ENCODE measurements around the gene CFAP46.

CFAP46 gene

GRCh38 chr10:132770061-132771021, 172.0 kb downstream of the CFAP46 start:
- H4K20me1 ChIP-seq (ENCODE audit: insufficient read depth, low read length): 0 out of 2 replicates have a peak, but pooled peaks cover 4% of the 10 kb centered on the region
- peaks cover 14% of the 10 kb centered on the region for H3K9me3 ChIP-seq (ENCODE audit: insufficient read depth, low read length, severe bottlenecking)
- TF ChIP-seq CTCF (IDR thresholded peaks at IDR 0.05; ENCODE audit: borderline replicate concordance, extremely low read depth, low read length, poor library complexity, severe bottlenecking) (no peak), EZH2 (IDR thresholded peaks at IDR 0.05; ENCODE audit: borderline replicate concordance, low read depth, low read length, severe bottlenecking) (no peak)
- no peak overlapping the region for H3K9ac ChIP-seq (ENCODE audit: low read depth, low read length)
- no peak overlapping the region for H3K27ac ChIP-seq (ENCODE audit: low read length)
- no peak overlapping the region for H3K4me2 ChIP-seq (ENCODE audit: insufficient read depth, low read length)
- no peaks in the 10 kb centered on the region for H3K27me3 ChIP-seq (ENCODE audit: insufficient read depth, low read length, poor library complexity)
- H2AFZ ChIP-seq (ENCODE audit: low read depth, low read length): no peak overlapping the region
- H3K4me3 ChIP-seq (ENCODE audit: low read depth in 1 of 2, low read length in 2 of 2): no peak overlapping the region
- peaks cover 50% of the 10 kb centered on the region for H3K36me3 ChIP-seq (ENCODE audit: insufficient read depth, low read length)
- H3K4me1 ChIP-seq (ENCODE audit: insufficient read depth, low read length): no peaks in the 10 kb centered on the region
- DNase-seq (no peak), ATAC-seq (ENCODE audit: insufficient read depth, low read depth) (no peak)
- H3K79me2 ChIP-seq (ENCODE audit: insufficient read depth, low read length): no peaks in the 10 kb centered on the region

GRCh38 chr10:132768346-132769248, 173.8 kb downstream of the CFAP46 start:
- Histone ChIP-seq H3K27me3 (ENCODE audit: insufficient read depth, low read length, poor library complexity) (no peaks in the 10 kb centered on the region), H3K4me3 (ENCODE audit: low read depth in 1 of 2, low read length in 2 of 2) (no peak overlapping the region), H3K4me2 (ENCODE audit: insufficient read depth, low read length) (no peak overlapping the region), H2AFZ (ENCODE audit: low read depth, low read length) (no peak overlapping the region), H4K20me1 (ENCODE audit: insufficient read depth, low read length) (0 out of 2 replicates have a peak, but pooled peaks cover 3% of the 10 kb centered on the region), H3K79me2 (ENCODE audit: insufficient read depth, low read length) (no peaks in the 10 kb centered on the region), H3K27ac (ENCODE audit: low read length) (no peak overlapping the region), H3K4me1 (ENCODE audit: insufficient read depth, low read length) (no peaks in the 10 kb centered on the region), H3K9ac (ENCODE audit: low read depth, low read length) (no peak overlapping the region), H3K9me3 (ENCODE audit: insufficient read depth, low read length, severe bottlenecking) (peaks cover 14% of the 10 kb centered on the region), H3K36me3 (ENCODE audit: insufficient read depth, low read length) (peaks cover 50% of the 10 kb centered on the region)
- no peak for ATAC-seq (ENCODE audit: insufficient read depth, low read depth)
- no peak for DNase-seq
- TF ChIP-seq CTCF (IDR thresholded peaks at IDR 0.05; ENCODE audit: borderline replicate concordance, extremely low read depth, low read length, poor library complexity, severe bottlenecking): no peak
- no peak for TF ChIP-seq EZH2 (IDR thresholded peaks at IDR 0.05; ENCODE audit: borderline replicate concordance, low read depth, low read length, severe bottlenecking)

- no peak overlapping the region for H3K4me3 ChIP-seq (ENCODE audit: low read depth in 1 of 2, low read length in 2 of 2)
- no peak for TF ChIP-seq CTCF (IDR thresholded peaks at IDR 0.05; ENCODE audit: borderline replicate concordance, extremely low read depth, low read length, poor library complexity, severe bottlenecking)
- TF ChIP-seq EZH2 (IDR thresholded peaks at IDR 0.05; ENCODE audit: borderline replicate concordance, low read depth, low read length, severe bottlenecking): no peak
Measured at GRCh38 chr10:132766291-132766690, 176.1 kb downstream of the CFAP46 start.

More at GRCh38 chr10:132766291-132766690, 176.1 kb downstream of the CFAP46 start:
- DNase-seq: no peak
- peaks cover 50% of the 10 kb centered on the region for H3K36me3 ChIP-seq (ENCODE audit: insufficient read depth, low read length)
- peaks cover 14% of the 10 kb centered on the region for H3K9me3 ChIP-seq (ENCODE audit: insufficient read depth, low read length, severe bottlenecking)
- H3K27me3 ChIP-seq (ENCODE audit: insufficient read depth, low read length, poor library complexity): no peaks in the 10 kb centered on the region
- ATAC-seq (ENCODE audit: insufficient read depth, low read depth): no peak
- H3K4me1 ChIP-seq (ENCODE audit: insufficient read depth, low read length): no peaks in the 10 kb centered on the region
- 0 out of 2 replicates have a peak, but pooled peaks cover 3% of the 10 kb centered on the region for H4K20me1 ChIP-seq (ENCODE audit: insufficient read depth, low read length)
- no peak overlapping the region for H2AFZ ChIP-seq (ENCODE audit: low read depth, low read length)
- H3K27ac ChIP-seq (ENCODE audit: low read length): no peak overlapping the region
- no peak overlapping the region for H3K4me2 ChIP-seq (ENCODE audit: insufficient read depth, low read length)
- H3K79me2 ChIP-seq (ENCODE audit: insufficient read depth, low read length): no peaks in the 10 kb centered on the region
- H3K9ac ChIP-seq (ENCODE audit: low read depth, low read length): no peak overlapping the region
